Measurements from ENCODE around the gene HSBP1L1. TPM values are rescaled to one million over a fixed set of nuclear protein-coding genes. Genes with fewer than 3 reads are reported as not detected.

Gene HSBP1L1
- total RNA-seq, 4 donors from 2014 or later = 13.2 to 20.1 (median 17.3) TPM

- ATAC-seq (ENCODE audit: low FRiP score) (no peak), DNase-seq (ENCODE audit: low spot score) (no peak)
- TF ChIP-seq CTCF (IDR thresholded peaks at IDR 0.05) = no peak
Measured at GRCh38 chr18:79983253-79983652, 18.8 kb downstream of the HSBP1L1 start.

DNA sequence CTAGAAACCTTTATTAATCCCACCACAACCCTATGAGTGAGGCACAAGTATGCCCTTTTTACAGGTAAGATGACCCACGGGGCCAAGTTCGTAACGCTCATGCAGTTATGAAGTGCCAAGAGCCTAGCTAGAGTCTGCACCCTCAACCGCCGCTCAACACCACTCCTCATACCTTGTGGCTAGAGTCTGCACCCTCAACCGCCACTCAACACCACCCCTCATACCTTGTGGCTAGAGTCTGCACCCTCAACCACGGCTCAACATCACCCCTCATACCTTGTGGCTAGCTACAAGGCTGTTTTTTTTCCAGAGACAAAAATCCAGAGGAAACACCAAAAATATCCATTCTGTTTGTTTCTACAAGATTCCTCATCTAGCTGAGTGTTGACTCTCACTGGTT, 19.4 kb downstream of the HSBP1L1 start:
- no peak for ATAC-seq (ENCODE audit: low FRiP score)
- no peak for TF ChIP-seq CTCF (IDR thresholded peaks at IDR 0.05)
- DNase-seq (ENCODE audit: low spot score) = no peak

- ATAC-seq (ENCODE audit: low FRiP score) (no peak), DNase-seq (ENCODE audit: low spot score) (no peak)
- no peak for TF ChIP-seq CTCF (IDR thresholded peaks at IDR 0.05)
Measured at GRCh38 chr18:79985172-79985571, 20.7 kb downstream of the HSBP1L1 start.

GRCh38 chr18:79986726-79987125, 22.3 kb downstream of the HSBP1L1 start:
- no peak for TF ChIP-seq CTCF (IDR thresholded peaks at IDR 0.05)
- ATAC-seq (ENCODE audit: low FRiP score) (no peak), DNase-seq (ENCODE audit: low spot score) (no peak)

- DNase-seq (ENCODE audit: low spot score) (no peak), ATAC-seq (ENCODE audit: low FRiP score) (no peak)
- no peak for TF ChIP-seq CTCF (IDR thresholded peaks at IDR 0.05)
Measured at GRCh38 chr18:79987566-79987965, 23.1 kb downstream of the HSBP1L1 start.

GRCh38 chr18:79988071-79988450, 23.6 kb downstream of the HSBP1L1 start:
- TF ChIP-seq CTCF (IDR thresholded peaks at IDR 0.05) = no peak
- ATAC-seq (ENCODE audit: low FRiP score) (peak; percentile 68), DNase-seq (ENCODE audit: low spot score) (peak; percentile 29)

GRCh38 chr18:79988451-79989194, 24.2 kb downstream of the HSBP1L1 start, which contains the start of gene TXNL4A:
TXNL4A (minus strand) TSS chr18:79988563; CDS start chr18:79988392, 171 bp downstream.
- peak; percentile 92 for ATAC-seq (ENCODE audit: low FRiP score)
- TF ChIP-seq CTCF (IDR thresholded peaks at IDR 0.05) = no peak
- peak; percentile 31 for DNase-seq (ENCODE audit: low spot score)
